Measurements from ENCODE around the gene FGFR3. TPM values are rescaled to one million over a fixed set of nuclear protein-coding genes. Genes with fewer than 3 reads are reported as not detected.
A peak's percentile ranks its signal among the peaks of the same experiment; 100 is the strongest.

The FGFR3 gene
- total RNA-seq, 1 donor from 2014 or later: 0.64 TPM

DNA sequence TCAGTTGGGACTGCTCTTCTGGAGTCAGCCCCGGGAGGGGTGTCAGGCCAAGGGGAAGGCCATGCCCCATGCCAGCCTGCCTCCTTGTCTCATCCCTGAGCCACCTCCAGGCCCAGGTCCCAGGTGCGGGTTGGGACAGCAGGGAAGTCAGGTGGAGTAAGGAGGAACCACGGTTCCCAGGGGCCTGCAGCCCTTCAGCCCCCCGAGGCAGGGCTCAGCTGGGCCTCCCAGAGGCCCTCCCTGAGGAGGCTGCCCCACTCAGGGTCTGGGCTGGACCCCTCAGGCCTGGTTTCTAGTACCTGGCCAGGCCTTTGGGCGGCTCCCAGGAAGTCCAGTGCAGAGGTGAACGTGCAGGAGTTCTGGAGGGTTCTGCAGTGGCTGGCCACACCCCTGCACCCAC, 23.4 kb upstream of the FGFR3 start:
- no peak for DNase-seq (ENCODE audit: low read depth in 2 of 2)

DNA sequence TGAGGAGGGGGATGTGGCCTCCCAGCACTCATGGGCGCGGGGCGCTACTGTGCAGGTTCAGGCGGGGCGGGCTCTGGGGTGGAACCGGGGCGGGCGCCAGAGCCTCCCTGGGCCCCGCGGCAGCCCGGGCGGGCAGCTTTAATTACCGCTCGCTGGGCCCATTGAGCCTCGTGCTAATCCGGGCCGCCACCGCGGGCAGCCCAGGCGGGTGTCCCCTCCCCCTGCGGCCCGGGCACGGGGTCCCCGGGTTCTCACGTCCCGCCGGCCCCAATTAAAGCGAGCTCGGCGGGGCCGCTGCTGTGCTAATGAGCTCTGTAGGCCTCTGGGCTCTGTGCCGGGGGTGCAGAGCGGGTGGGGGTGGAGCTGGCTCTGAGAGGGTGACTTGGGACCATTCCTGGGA, 22.8 kb upstream of the FGFR3 start:
- DNase-seq (ENCODE audit: low read depth in 2 of 2): no peak

DNA sequence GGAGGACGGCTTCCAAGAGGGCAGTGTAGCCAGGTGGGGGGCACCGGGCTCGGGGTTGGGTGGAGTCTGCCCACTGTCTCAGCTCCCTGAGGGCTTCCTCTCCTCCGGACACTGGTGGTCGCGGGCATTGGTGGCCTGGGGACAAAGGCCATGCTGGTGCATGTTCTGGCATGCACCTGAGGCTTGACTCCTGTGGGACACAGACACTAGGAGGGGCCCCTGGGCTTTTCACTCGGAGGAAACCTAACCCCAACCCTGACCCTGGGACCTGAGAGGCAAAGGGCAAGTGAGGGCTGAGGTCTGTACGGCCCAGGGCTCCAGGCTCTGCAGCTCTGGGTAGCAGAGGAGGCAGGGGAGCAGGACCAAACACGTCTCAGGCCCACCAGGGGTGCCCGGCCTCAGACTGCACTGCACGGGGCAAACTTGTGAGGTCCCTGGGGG, 22.3 kb upstream of the FGFR3 start:
- DNase-seq (ENCODE audit: low read depth in 2 of 2): no peak

DNA sequence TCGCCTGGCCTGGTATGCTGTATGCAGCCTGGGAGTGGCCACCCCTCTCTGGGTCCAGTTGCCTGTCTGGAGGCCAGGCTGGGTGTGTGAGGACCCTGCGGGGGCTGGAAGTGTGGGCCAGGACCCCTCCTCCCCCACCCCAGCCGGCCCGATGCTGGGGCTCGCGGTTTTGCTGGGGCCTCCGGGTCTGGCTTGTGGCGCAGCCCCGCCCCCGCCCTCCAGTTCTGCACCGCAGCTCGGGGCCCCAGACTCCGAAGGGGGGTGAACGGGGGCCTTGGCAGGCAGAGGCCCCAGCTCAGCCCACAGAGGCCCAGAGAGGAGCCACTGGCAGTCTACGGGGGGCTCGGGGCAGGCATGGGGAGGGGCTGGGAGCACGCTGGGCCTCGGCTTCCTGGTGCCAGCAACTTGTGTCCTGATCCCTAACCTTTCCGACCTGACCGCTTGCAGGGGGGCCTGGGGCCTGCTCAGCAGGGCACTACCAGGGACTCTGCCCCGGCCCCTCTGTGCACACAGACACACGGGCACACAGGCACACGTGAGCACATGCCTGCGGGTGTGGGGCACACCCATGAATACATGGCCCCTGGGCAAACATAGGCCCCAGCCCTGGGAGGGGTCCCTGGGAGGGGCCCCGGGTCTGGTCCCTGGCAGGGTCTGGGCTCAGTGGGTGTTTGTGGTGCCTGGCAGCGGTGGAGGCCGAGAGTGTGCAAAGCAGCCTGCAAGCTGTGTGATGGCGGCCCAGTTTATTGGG, 21.4 kb upstream of the FGFR3 start:
- no peak for DNase-seq (ENCODE audit: low read depth in 2 of 2)

DNA sequence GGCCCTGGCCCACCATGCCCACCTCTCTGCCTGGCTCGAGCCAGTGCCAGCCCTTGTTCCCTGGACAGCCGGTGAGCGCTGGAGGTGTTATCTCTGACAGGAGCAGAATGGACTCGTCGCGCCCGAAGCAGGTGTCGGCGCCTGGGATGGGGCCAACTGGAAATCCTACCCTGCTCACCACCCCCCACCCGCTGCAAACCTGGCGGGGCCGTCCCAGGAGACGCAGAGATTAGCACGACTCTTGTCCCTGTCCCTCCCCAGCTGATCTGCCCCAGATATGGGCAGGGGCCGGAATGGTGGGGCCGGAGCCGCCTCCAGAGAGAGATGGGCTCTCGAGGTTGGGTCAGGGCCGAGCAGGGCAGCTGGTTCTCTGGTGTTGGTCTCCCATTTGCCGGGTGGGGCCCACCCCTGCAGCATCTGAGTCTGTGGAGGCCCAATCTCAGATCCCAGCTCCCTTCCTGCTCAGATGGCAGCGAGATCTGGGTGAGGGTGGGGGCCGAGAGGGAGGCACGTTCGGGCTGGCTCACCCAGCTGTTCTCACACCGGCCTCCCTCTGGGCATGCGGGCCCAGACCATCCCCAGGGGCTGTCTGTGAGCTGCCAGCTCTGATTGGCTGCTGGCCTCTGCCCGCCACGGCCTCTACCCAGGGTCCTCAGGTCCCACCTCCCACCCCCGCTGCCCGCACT, 20.1 kb upstream of the FGFR3 start:
- no peak for DNase-seq (ENCODE audit: low read depth in 2 of 2)

DNA sequence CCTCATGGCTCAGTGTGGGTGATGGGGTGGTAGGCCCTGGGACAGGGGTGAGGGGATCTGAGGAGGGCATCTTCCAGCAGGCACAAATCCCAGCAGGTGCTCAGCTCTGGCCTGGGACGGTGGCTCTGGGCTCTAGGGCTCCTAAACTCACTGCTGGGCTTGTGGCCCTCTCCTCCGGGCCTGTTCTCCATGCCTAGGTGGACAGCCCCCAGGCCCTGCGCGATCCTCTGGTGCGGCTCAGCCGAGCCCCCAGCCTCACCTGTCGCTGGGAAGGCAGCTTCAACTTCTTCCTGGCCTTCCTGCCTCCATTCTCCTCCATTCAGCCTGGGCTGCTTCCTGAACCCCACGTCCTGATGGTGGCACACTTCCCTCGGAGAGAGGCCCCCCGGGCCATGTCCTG, 19.3 kb upstream of the FGFR3 start:
- no peak for DNase-seq (ENCODE audit: low read depth in 2 of 2)

DNA sequence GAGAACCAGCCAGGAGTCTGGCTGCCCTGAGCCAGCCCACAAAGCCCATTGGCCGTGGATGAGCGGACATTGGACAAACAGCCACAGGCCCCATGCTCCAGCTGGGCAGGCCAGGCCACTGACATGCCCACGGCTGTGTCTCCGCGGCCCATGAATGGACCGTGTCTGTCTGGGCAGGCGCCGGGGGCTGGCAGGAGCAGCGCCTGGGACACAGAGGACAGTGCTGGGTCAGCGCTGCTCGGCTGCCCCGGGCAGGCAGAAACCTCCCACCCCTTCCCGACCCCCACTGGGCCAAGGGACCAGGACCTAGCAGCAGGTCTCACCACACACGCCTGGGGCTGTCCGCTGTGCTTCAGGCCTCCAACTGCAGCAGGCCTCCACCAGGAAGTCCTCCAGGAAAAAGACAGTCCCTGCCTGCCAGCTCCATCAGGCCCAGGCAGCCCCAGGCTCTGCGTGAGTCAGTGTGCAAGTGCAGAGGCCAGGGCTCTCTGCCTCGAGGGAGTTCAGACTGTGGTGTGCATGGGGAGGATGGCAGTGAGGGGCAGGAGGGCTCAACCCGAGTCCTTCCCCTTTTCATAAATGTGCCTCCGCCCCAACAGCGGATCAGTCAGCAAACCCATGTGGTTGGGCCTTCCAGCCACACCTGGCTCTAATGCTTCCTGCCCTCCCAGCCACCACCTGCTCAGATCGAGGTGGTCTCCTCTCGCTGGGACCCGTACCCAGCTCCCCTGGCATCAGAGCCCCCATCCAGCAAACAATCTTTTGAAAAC, 17.2 kb upstream of the FGFR3 start:
- no peak for DNase-seq (ENCODE audit: low read depth in 2 of 2)

DNA sequence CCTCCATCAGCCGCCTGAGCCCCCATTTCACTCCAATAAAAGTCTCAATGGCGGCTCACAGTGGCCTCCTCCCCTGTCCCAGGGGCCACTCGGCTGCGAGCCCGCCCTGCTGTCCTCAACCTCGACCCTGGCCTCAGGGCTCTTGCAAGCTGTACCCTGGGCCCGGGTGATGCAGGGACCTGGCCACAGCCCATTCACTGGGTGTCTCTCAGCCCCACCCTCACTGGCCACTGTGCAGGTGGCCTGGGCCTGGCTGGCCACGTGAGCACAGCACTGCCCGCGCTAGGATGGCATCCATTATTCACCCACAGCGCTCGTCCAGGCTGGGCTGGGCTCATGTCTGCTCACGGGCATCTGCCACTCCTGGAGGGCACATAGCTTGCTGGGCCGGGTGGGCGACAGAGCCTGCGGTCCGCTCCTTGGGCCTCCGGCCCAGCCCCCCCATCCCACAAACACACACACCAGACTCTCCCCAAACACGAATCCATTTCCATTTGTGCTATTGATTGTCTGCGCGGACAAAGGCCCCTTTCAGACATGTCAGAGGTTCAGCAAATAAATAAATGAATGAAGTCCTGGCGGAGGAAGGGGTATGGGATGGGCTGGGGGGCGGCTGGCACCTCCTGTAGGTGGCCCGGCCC, 16.5 kb upstream of the FGFR3 start:
- no peak for DNase-seq (ENCODE audit: low read depth in 2 of 2)

DNA sequence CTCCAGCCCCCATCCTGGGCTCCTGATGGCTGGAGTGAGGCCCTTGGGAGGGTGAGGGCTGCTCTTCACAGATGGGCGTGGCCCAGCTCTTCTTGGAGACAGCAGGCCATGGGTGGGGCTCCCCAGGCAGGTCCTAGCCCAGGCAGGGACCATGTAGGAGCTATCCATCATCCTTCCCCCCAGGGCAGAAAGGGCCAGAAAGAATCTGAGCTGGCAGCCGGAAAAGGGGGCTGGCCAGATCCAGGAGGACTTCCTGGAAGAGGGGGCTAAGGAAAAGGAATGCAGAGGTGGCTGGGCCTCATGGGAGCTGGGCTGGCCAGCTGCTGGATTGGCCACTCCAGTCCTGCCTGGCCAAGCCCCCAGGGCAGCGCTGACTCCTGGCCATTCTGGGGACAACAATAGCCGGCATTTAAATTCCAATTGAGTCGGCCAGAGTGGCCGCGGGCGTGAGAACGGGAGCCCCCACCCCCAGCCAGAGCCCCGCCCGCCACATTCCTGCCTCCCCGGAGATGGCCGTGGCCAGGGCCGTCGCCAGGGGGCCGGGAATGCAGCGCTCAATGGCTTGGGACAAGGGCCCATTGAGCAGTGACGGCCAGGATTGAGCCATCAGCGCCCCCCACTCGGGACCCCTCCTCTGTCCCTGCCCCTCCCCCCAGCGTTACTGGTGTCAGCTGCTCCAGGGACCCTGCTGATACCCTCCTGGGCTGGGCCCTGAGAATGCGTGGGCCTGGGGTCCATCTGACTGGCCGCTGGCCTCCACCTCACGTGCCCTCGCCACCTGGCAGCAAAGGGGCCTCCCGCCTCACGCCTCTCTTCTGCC, 15.1 kb upstream of the FGFR3 start:
- peak in 1 of 2 donors; percentile 48 for DNase-seq (ENCODE audit: low read depth in 2 of 2)

DNA sequence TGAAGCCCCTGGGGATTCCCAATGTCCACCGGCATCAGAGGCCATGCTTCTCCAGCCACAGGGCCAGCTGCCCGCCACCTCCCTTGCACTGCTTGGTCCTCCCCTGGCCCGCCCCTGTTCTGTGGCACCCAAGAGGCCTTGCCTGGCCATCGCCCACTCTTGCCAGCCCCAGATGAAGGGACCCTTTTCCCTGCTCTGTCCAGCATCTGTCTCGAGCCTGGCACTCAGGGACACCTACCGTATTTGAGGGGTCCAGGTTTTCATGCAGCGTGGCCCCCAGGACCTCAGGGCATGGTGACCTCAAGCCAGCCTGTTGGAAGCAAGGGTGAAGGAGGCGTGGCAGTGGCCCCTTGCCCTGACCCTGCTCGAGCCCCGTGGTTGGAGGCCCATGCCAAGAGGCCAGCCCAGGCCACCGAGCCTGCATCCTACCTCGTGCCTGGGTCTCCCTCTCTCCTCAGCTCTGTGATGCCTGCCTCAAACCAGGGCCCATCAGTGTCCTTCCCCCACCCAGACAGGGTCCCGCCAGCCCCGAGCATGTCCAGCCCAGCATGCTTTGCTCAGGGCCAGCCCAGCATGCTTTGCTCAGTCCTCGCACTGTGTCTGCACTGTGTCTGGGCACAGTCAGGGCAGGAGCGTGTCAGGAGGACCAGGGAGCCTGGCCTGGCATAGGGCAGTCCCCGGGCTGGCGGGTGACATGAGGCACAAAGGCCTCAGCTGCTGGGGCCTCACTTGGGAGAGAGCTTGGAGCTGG, 14.3 kb upstream of the FGFR3 start:
- no peak for DNase-seq (ENCODE audit: low read depth in 2 of 2)

DNA sequence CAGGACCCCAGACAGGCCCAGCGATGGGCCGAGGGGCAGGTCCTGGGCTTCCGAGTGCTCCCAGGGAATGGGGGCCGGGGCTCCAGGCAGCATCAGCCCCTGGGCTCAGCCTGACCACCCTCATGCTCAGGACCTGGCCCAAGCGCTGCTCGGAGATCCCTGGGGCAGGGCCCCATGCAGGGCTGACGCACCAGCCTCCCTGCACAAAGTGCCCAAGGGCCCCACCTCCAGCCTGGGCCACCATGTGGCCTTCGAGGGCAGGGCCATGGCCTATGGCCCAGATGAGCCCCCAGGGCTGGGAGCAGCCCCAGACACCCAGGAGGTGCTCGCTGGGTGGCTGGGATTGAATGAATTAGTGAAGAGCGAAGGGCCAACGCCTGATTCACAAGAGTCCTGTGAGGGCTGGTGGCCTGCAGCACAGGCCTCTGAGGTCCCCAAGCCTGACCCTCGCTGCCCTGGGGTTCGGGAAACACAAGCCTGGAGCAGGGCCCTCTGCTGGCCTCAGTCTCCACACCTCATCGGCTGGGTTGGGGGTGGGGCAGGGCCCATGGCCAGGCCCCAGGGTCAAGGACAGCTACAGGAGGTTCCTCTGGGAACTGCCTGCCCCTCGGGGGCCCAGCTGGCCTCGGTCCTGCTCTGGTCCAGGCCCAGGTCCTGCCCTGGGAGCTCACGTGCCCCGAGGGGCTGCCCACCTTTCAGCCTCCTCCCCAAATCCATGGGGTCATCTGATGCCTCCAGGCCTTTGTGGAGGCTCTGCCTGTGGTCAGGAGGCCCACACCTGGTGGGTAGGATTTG, 13.3 kb upstream of the FGFR3 start:
- no peak for DNase-seq (ENCODE audit: low read depth in 2 of 2)

DNA sequence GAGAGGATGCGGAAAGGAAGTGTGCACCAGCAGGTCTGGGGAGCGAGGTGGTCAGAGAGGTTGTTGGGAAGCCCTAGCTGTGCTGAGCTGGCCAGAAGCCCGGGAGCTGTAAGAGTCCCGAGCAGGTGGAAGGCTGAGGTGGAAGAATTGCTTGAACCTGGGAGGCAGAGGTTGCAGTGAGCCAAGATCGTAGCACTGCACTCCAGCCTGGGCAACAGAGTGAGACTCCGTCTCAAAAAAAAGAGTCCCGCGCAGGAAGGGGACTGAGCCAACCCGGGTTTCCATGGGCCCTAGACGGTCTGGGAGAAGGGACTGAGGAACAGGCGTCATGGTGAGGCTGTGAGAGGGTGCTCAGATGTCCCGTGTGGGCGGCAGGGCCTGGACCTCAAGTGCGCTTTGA, 12.7 kb upstream of the FGFR3 start:
- DNase-seq (ENCODE audit: low read depth in 2 of 2): no peak

DNA sequence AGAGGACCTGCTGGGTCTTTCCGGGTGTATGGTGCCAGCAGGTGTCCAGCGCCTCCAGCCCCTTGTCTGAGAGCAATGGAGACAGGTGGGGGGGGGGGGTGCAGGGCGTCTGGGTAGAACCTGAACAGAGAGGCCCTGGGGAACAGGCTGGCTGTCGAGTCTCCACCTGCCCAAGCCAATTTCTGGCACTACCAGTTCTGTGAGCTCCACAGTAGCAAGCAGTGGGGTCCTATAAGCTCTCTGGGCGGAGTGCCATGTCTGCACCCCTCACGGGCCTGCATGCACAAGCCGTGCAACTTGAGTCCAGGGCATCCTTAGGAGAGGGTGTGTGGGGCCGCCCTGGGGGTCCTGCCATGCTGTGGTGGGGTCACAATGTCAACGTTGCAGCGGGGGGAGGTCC, 10.1 kb upstream of the FGFR3 start:
- no peak for DNase-seq (ENCODE audit: low read depth in 2 of 2)

DNA sequence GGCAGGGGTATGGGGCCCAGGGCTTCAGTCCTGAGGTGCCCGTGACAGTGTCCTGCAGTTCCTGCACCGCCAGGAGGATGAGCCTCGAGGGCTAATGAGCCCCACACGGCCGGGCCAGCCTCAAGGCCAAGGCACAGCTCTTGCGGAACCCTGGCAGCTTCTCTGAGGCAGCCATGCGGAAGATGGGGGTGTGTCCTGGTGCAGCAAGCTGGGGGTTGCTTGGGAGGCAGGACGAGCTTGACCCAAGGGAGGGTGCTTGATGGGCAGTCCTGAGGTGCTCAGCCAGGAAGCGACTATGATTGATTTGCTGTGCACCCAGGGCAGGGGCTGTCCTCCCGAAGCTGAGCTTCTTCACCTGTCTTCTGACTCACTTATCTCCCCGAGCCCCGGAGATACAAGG, 9.1 kb upstream of the FGFR3 start:
- no peak for DNase-seq (ENCODE audit: low read depth in 2 of 2)

DNA sequence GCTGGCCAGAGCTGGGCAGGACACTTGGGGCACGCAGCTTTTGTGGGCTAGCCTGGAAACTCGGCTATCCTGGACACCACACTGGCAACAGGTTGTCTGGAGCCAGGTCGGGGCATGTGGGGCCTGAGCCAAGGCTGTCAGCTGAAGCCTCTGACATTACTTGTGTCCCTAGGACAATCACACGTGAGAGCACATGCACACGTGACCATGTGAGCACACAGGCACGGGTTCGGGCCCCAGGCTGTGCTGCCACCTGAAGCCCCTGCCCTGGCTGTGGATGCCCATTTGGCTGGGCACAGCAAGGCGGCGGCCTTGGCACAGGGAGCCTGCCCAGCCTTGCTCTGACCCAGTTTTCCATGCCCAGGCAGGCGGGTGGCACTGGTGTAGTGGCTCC, 8.7 kb upstream of the FGFR3 start:
- DNase-seq (ENCODE audit: low read depth in 2 of 2): no peak

DNA sequence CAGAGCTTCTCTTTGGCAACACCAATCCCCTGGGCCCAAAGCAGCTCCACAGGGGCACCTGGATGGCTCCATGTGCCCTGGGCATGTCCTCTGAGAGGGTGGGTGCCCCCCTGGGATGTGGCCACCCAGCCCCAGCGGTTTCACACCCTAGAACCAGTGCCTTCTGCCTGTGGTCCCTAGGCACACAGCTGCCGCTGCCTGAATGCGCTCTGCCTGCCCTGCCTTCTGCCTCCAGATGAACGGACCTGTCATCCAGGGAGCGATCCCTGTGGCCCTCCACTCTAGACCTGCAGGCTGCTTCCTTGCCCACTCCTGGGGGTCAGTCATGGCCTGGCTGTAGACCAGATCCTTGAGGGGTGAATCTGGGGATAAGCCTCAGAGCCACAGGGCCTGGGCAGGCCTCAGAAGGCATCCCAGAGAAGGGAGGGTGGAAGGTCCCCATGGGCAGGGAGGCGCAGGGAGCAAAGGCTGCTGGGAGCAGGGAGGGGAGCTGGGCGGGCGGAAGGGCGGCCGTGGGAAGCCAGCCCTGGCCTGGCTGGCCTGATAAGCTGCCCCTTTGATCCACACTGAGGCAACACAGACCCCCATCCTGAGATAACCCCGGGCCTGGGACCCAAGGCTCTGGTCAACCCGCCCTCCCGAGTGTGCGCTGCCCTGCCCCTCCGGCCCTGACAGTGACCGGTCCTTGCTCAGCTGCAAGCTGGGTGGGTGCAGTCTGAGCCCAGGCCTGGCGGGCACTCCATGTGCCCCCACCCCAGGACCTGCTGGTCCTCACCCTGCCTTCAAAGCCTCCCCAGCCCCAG, 8.1 kb upstream of the FGFR3 start:
- no peak for DNase-seq (ENCODE audit: low read depth in 2 of 2)

DNA sequence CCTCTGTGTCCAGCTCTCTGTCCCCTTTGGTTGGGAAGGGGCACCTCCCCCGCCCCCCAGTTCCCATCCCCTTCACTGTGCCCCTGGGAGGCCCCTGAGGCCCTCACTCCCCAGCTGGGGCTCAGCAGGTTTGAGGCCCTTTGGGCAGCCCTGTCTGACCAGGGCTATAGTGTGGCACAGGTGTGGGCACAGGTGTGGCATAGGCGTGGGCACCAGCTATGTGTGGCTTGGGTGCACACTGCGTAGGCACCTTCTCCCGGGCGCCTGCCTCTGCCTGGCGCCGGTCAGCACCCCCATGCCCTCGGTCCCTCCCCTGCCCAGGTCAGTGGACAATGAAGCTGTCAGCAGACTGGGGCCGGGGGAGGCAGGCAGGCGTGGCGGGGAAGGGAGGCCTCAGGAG, 7.5 kb upstream of the FGFR3 start:
- no peak for DNase-seq (ENCODE audit: low read depth in 2 of 2)

DNA sequence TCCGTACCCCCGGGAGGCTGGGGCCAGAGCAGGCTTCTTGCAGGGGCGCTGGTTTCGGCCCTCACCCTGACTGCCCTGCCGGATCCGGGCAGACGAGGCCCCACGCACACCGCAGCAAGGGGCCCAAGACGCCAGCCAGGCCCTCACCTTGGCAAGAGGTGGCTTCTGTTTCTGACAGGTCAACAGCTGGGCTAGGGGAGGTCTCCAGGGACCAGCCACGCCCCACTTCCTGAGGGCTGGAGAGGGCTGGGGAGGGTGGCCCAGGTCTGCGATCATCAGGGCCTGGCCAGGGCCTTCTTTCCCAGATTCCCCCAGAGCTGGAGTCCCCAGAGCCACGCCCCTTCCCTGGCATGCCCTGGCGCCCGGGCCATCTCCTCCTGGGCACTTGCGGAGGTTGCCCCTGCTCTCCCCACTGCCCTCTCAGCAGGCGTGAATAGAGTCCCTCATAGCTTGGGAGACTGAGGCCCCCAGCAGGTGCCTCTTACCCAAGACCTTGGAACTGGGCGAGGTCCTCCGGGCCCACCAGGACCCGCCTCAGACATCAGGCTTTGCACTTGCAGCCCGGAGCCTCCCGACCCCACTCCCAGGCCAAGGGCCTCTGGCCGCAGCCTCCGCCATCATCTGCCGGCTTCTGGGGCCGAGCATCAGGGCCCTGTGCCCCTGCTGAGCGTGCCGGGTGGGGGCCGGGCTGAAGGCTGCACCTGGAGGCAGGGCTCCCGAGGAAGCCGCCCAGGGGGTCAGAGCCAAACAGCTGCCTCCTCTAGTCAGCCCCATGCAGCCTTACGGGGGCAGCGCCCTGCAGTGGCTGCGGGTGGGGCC, 6.3 kb upstream of the FGFR3 start:
- no peak for DNase-seq (ENCODE audit: low read depth in 2 of 2)

All from dermis microvascular lymphatic vessel endothelial cell (primary cell).